ENCODE results near the gene PRDM10. TPM values are rescaled to one million over a fixed set of nuclear protein-coding genes. Genes with fewer than 3 reads are reported as not detected.

The PRDM10 gene
- total and polyA plus RNA-seq, 2 donors (not counting 1 experiment from before 2014, with no cell fraction given) = 2.5 to 2.9 TPM

DNA sequence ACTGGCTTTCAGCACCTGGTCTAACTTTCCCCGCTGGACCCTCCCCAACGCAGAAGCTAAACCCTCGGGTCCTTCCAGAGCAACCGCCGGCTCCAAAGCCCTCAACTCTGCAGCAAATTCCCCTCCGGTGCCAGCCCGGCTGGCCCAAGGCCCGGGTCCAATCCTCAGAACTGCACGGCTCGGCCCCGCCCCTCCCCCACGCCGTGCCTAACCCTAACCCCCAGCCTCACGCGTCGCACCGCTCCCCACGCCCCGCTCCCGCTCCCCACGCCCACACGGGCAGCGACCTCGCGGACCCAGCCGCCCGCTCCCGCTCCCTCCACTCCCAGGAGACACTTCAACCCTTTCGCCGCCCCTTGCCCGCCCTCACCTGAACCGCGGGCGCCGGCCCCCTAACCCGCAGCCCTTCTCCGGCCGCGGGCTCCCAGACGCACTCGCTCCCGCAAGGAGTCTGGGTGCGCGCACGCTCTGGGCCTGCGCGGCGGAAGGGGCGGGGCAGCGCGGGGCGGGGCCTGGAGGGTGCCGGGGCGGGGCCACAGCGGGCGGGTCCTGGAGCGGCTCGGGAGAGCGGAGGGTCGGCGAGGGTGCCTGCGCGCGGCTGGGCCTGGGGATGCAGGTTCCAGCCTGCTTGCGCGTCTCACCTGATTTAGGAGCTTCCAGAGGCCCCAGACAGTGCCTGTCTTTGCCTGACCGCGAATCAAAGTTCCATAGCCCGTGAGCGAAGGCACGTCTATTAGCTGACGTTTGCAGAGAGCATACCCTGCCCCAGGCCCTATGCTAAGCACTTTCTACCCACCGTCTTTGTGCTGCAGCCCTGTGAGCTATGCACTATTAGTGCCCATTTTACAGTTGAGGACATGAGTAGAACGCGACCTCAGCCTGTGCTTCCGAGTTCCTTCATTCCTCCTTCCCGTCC lies 107.3 kb downstream of the PRDM10 start, which contains the start of gene NFRKB:
Gene NFRKB (minus strand): TSS at position 453 of the 916 bp plus-strand sequence. CDS start 2,729 bp downstream, outside the sequence.
- Histone ChIP-seq H3K27ac (ENCODE audit: insufficient read depth, low read length) (peak within 1 kb of the TSS; percentile 26), H3K36me3 (ENCODE audit: control insufficient read depth, insufficient read depth, low read length) (no peaks in the 10 kb centered on the region), H4K20me1 (ENCODE audit: control insufficient read depth, extremely low read depth, insufficient read depth, low read length) (no peaks in the 10 kb centered on the region), H3K4me3 (replicated peaks in 1 of 4; ENCODE audit: control extremely low read depth in 1 of 4, insufficient read depth in 1 of 4, low read depth in 3 of 4, low read length in 4 of 4) (peak within 1 kb of the TSS; percentile 69 to 96 (median 74)), H3K4me1 (ENCODE audit: control insufficient read depth, extremely low read depth, insufficient read depth, low read length) (peaks cover 2% of the 10 kb centered on the region), H2AFZ (ENCODE audit: low read length) (peak within 1 kb of the TSS; percentile 97), H3K4me2 (ENCODE audit: extremely low read depth, insufficient read depth, low read length) (peak within 1 kb of the TSS; percentile 90), H3K79me2 (ENCODE audit: control insufficient read depth, insufficient read depth, low read length) (peaks cover 8% of the 10 kb centered on the region), H3K9ac (ENCODE audit: insufficient read depth, low read length) (peak within 1 kb of the TSS; percentile 64), H3K9me3 (ENCODE audit: control insufficient read depth, insufficient read depth, low read depth, low read length) (no peaks in the 10 kb centered on the region), H3K27me3 (ENCODE audit: control insufficient read depth, insufficient read depth, low read length) (no peaks in the 10 kb centered on the region)
- DNase-seq (ENCODE audit: low read depth in 2 of 2) = peak; percentile 63 to 67
- no peak for TF ChIP-seq EZH2 (IDR thresholded peaks at IDR 0.05; ENCODE audit: low read length, missing control alignments)
- TF ChIP-seq, protein P1, sequence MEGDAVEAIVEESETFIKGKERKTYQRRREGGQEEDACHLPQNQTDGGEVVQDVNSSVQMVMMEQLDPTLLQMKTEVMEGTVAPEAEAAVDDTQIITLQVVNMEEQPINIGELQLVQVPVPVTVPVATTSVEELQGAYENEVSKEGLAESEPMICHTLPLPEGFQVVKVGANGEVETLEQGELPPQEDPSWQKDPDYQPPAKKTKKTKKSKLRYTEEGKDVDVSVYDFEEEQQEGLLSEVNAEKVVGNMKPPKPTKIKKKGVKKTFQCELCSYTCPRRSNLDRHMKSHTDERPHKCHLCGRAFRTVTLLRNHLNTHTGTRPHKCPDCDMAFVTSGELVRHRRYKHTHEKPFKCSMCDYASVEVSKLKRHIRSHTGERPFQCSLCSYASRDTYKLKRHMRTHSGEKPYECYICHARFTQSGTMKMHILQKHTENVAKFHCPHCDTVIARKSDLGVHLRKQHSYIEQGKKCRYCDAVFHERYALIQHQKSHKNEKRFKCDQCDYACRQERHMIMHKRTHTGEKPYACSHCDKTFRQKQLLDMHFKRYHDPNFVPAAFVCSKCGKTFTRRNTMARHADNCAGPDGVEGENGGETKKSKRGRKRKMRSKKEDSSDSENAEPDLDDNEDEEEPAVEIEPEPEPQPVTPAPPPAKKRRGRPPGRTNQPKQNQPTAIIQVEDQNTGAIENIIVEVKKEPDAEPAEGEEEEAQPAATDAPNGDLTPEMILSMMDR (conservative IDR thresholded peaks at IDR 0.05 in 1 of 2, IDR thresholded peaks at IDR 0.05 in 1 of 2; ENCODE audit: low read depth in 1 of 2, low read length in 2 of 2) = no peak

DNA sequence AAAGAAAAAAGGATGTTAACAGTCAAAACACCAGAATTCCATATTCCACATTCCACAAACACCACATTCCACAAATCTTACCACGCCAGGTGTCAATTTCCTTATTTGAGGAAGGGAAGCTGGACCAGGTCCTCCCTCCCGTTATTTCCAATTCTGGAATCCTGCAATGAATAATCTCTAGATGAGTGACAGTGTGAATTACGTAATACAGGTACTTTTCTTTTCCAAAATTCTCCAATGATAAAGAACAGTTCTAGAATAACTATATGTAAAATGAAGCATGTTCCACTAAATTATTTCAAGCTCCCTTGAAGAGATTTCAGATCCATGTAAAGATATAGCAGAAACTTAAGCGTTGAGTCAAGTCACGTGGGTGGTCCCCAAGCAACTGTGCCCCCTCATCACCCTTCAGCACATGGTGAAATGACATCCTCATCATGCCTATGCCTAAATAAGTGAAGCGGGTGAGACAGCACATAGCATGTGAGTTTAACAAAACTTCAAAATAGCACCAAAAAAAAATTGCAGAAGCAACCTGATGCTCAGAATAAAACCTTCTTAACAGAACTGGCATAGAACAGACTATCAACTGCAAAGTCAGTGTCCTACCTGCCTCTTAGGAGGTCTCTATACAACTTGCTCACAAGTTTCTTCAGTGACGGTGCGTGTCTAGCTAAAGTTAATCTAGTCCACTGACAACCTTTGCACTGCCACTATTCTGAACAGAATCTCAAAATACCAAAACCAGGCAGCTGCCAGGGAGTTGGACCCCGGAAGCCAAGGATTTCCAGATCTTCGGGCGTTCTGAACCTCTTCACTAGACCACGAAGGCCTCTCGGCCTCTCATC lies 108.1 kb downstream of the PRDM10 start:
- Histone ChIP-seq H3K9me3 (ENCODE audit: control insufficient read depth, insufficient read depth, low read depth, low read length) (no peaks in the 10 kb centered on the region), H3K4me2 (ENCODE audit: extremely low read depth, insufficient read depth, low read length) (peak overlapping the region; percentile 90), H3K4me1 (ENCODE audit: control insufficient read depth, extremely low read depth, insufficient read depth, low read length) (peaks cover 2% of the 10 kb centered on the region), H3K36me3 (ENCODE audit: control insufficient read depth, insufficient read depth, low read length) (no peaks in the 10 kb centered on the region), H3K27me3 (ENCODE audit: control insufficient read depth, insufficient read depth, low read length) (no peaks in the 10 kb centered on the region), H3K27ac (ENCODE audit: insufficient read depth, low read length) (peak overlapping the region; percentile 26), H3K9ac (ENCODE audit: insufficient read depth, low read length) (peak overlapping the region; percentile 64), H3K79me2 (ENCODE audit: control insufficient read depth, insufficient read depth, low read length) (peaks cover 8% of the 10 kb centered on the region), H4K20me1 (ENCODE audit: control insufficient read depth, extremely low read depth, insufficient read depth, low read length) (no peaks in the 10 kb centered on the region), H2AFZ (ENCODE audit: low read length) (peak overlapping the region; percentile 22), H3K4me3 (replicated peaks in 1 of 4; ENCODE audit: control extremely low read depth in 1 of 4, insufficient read depth in 1 of 4, low read depth in 3 of 4, low read length in 4 of 4) (peak overlapping the region; percentile 69 to 96 (median 74))
- TF ChIP-seq, protein P1 (conservative IDR thresholded peaks at IDR 0.05 in 1 of 2, IDR thresholded peaks at IDR 0.05 in 1 of 2; ENCODE audit: low read depth in 1 of 2, low read length in 2 of 2) = no peak
- no peak for TF ChIP-seq EZH2 (IDR thresholded peaks at IDR 0.05; ENCODE audit: low read length, missing control alignments)
- DNase-seq (ENCODE audit: low read depth in 2 of 2) = peak; percentile 4 to 9

DNA sequence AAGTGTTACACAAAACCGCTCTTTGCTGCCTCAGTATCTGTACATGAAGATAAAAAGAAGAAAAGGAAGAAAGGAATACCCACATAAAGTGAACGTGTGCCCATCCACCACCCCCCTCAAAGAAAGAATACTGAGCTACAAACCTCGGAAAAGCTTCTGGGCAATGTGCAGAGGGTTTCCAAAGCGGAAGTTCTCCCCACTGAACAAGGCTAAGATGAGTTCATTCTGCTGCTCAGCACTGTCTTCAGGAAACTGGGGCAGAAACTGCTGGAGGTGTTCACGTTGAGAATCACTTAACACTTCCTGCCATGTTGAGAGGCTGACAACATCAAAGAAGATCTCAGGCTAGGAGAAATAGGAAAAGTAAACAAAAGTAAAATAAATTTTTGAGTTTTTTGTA lies 114.2 kb downstream of the PRDM10 start:
- no peaks in the 10 kb centered on the region for H4K20me1 ChIP-seq (ENCODE audit: control insufficient read depth, extremely low read depth, insufficient read depth, low read length)
- no peaks in the 10 kb centered on the region for H3K9me3 ChIP-seq (ENCODE audit: control insufficient read depth, insufficient read depth, low read depth, low read length)
- H3K9ac ChIP-seq (ENCODE audit: insufficient read depth, low read length) = no peak overlapping the region
- peaks cover 13% of the 10 kb centered on the region for H3K36me3 ChIP-seq (ENCODE audit: control insufficient read depth, insufficient read depth, low read length)
- H2AFZ ChIP-seq (ENCODE audit: low read length) = no peak overlapping the region
- H3K27me3 ChIP-seq (ENCODE audit: control insufficient read depth, insufficient read depth, low read length) = no peaks in the 10 kb centered on the region
- no peak overlapping the region for H3K4me2 ChIP-seq (ENCODE audit: extremely low read depth, insufficient read depth, low read length)
- DNase-seq (ENCODE audit: low read depth in 2 of 2) = no peak
- H3K4me1 ChIP-seq (ENCODE audit: control insufficient read depth, extremely low read depth, insufficient read depth, low read length) = no peaks in the 10 kb centered on the region
- TF ChIP-seq, protein P1 (conservative IDR thresholded peaks at IDR 0.05 in 1 of 2, IDR thresholded peaks at IDR 0.05 in 1 of 2; ENCODE audit: low read depth in 1 of 2, low read length in 2 of 2) = no peak
- no peak for TF ChIP-seq EZH2 (IDR thresholded peaks at IDR 0.05; ENCODE audit: low read length, missing control alignments)
- no peak overlapping the region for H3K27ac ChIP-seq (ENCODE audit: insufficient read depth, low read length)
- H3K79me2 ChIP-seq (ENCODE audit: control insufficient read depth, insufficient read depth, low read length) = peaks cover under 1% of the 10 kb centered on the region
- no peak overlapping the region for H3K4me3 ChIP-seq (replicated peaks in 1 of 4; ENCODE audit: control extremely low read depth in 1 of 4, insufficient read depth in 1 of 4, low read depth in 3 of 4, low read length in 4 of 4)

Data from fibroblast of lung (primary cell).